H54 (cell line): ENCODE measurements around the gene OR2T5.
"Not testable (repeated sequence)": the region's sequence is repeated elsewhere in the genome, so short reads cannot be mapped to it uniquely, and the experiment has no call there.

Source experiments
- DNase-seq: peaks from one replicate; pipeline ENCODE4 v3.0.0; 2011; ENCODE audit warnings: low spot score, mixed read lengths; ENCODE audit not compliant: insufficient read length
- FAIRE-seq: peaks from 3 replicates; lab custom pipeline; 2011; peaks lifted over from hg19 to GRCh38; lab: Jason Lieb, UNC
- POLR2A ChIP-seq: IDR thresholded peaks from 2 replicates; pipeline ENCODE4 v1.6.1; 2011; ENCODE audit warnings: low read depth, mild to moderate bottlenecking, low read length

The OR2T5 gene

GRCh38 chr1:248496661-248497060, 8.3 kb downstream of the OR2T5 start:
- FAIRE-seq, DNase-seq: not testable (repeated sequence)

- DNase-seq, FAIRE-seq: not testable (repeated sequence)
Observed at GRCh38 chr1:248500305-248501035, 12.1 kb downstream of the OR2T5 start.

GRCh38 chr1:248507773-248508172, 19.4 kb downstream of the OR2T5 start, which contains the start of gene OR2G6:
Gene OR2G6 (plus strand): TSS chr1:248508073. CDS start chr1:248521647, 13,574 bp downstream.
- FAIRE-seq, DNase-seq: not testable (repeated sequence)

- not testable (repeated sequence) for DNase-seq, FAIRE-seq
Observed at GRCh38 chr1:248510217-248510616, 21.8 kb downstream of the OR2T5 start.

GRCh38 chr1:248521856-248522255, 33.5 kb downstream of the OR2T5 start:
- TF ChIP-seq POLR2A: no peak
- FAIRE-seq (no peak), DNase-seq (no peak)

GRCh38 chr1:248537449-248537848, 49.1 kb downstream of the OR2T5 start:
- not testable (repeated sequence) for DNase-seq, FAIRE-seq
